ENCODE measurements around the gene CADM4.

DNA sequence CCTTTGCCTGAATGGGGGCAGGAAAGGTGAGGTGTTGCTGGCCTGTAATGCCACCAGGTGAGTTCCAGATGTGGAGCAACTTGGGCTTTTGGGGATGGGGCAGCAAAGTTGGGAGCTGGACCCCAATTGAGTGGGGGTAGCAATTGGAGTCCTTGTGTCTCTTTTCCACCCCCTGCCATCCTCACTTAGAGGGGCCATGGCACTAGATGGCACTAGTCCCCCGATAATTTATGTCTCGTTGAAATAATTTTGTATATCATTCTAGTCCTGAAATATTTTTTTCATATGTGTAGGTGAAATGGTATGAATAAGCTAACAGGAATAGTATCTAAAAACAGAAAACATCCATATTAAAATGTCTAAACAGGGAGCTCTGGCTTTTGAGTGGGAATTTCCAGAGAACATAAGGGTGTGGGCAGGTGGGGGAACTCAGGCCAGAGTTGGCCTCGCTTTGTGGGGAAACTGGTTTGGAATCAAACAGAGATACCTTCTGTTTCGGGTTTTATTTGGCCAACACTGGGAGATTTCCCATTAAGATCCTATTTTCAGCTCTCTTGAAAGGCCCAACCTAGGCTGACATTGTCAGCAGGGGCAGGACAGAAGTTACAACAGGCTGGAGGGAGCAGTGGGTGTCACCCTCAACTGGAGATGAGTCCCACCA, 39.9 kb downstream of the CADM4 start:
- TF ChIP-seq, protein P1, sequence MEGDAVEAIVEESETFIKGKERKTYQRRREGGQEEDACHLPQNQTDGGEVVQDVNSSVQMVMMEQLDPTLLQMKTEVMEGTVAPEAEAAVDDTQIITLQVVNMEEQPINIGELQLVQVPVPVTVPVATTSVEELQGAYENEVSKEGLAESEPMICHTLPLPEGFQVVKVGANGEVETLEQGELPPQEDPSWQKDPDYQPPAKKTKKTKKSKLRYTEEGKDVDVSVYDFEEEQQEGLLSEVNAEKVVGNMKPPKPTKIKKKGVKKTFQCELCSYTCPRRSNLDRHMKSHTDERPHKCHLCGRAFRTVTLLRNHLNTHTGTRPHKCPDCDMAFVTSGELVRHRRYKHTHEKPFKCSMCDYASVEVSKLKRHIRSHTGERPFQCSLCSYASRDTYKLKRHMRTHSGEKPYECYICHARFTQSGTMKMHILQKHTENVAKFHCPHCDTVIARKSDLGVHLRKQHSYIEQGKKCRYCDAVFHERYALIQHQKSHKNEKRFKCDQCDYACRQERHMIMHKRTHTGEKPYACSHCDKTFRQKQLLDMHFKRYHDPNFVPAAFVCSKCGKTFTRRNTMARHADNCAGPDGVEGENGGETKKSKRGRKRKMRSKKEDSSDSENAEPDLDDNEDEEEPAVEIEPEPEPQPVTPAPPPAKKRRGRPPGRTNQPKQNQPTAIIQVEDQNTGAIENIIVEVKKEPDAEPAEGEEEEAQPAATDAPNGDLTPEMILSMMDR (IDR thresholded peaks at IDR 0.05), result no peak
- TF ChIP-seq POLR2AphosphoS5 (IDR thresholded peaks at IDR 0.05), result no peak
